OCI-LY7 (cell line): Measurements from ENCODE around the gene GPBAR1. TPM values are rescaled to one million over a fixed set of nuclear protein-coding genes. Genes with fewer than 3 reads are reported as not detected.

Source experiments
- BruUV-seq: library from RNA; stranded (reverse); fragments of 400-500 nt; replicated peaks from 2 replicates; lab custom pipeline; 2021; lab: Mats Ljungman, UMichigan
- CTCF ChIA-PET: fragments of 300-600 bp; sonication (Branson Sonifier 250); formaldehyde crosslinking; loops from one replicate; lab custom pipeline; 2022; ENCODE audit warnings: antibody characterized with exemption; ENCODE audit not compliant: unreplicated experiment; lab: Charles Lee
- POLR2A ChIA-PET: fragments of 300-600 bp; sonication (Branson Sonifier 250); formaldehyde crosslinking; loops from one replicate; lab custom pipeline; 2022; ENCODE audit warnings: antibody characterized with exemption; lab: Charles Lee
- DNase-seq: peaks from one replicate; pipeline ENCODE4 v3.0.0-alpha.2; 2015; ENCODE audit warnings: low spot score
- H2AFZ ChIP-seq: fragments of 200-600 bp; sonication (generic), shearing (Covaris generic); 2 replicates; pipeline ENCODE4 v1.6.1; 2014; ENCODE audit warnings: mild to moderate bottlenecking, antibody characterized with exemption, low read length, moderate library complexity
- H3K27ac ChIP-seq: fragments of 200-600 bp; sonication (generic); 2 replicates; pipeline ENCODE4 v1.5.1; 2014; ENCODE audit warnings: mixed run types, low read depth, mild to moderate bottlenecking, moderate library complexity, low read length, inconsistent platforms; ENCODE audit not compliant: poor library complexity, severe bottlenecking
- H3K36me3 ChIP-seq: fragments of 200-600 bp; sonication (generic); 2 replicates; pipeline ENCODE4 v1.6.1; 2014; ENCODE audit warnings: mild to moderate bottlenecking, antibody characterized with exemption, low read length, moderate library complexity, mixed read lengths; ENCODE audit not compliant: insufficient read depth
- H3K4me1 ChIP-seq: fragments of 200-600 bp; sonication (generic); 2 replicates; pipeline ENCODE4 v1.5.1; 2014; ENCODE audit warnings: mild to moderate bottlenecking, low read length; ENCODE audit not compliant: insufficient read depth, poor library complexity, severe bottlenecking
- H3K4me2 ChIP-seq: fragments of 200-600 bp; sonication (generic); 2 replicates; pipeline ENCODE4 v1.6.1; 2014; ENCODE audit warnings: mild to moderate bottlenecking, low read length
- H3K4me3 ChIP-seq: fragments of 200-600 bp; sonication (generic); 2 replicates; pipeline ENCODE4 v1.5.1; 2014; ENCODE audit warnings: mild to moderate bottlenecking, low read depth, low read length; ENCODE audit not compliant: poor library complexity, severe bottlenecking
- H3K79me2 ChIP-seq: fragments of 200-600 bp; sonication (generic); 2 replicates; pipeline ENCODE4 v1.6.1; 2016; ENCODE audit warnings: low read depth, mild to moderate bottlenecking, low read length, moderate library complexity, mixed read lengths; ENCODE audit not compliant: insufficient read depth
- H3K9me2 ChIP-seq: fragments of 200-600 bp; sonication (generic); 2 replicates; pipeline ENCODE4 v1.6.1; 2016; ENCODE audit warnings: mild to moderate bottlenecking, low read length, mixed read lengths; ENCODE audit not compliant: insufficient read depth
- H3K9me3 ChIP-seq: fragments of 200-600 bp; sonication (generic); 2 replicates; pipeline ENCODE4 v1.6.1; 2014; ENCODE audit warnings: mild to moderate bottlenecking, mixed run types, low read length, mixed read lengths
- H4K20me1 ChIP-seq: fragments of 200-600 bp; sonication (generic); 2 replicates; pipeline ENCODE4 v1.6.1; 2014; ENCODE audit warnings: mild to moderate bottlenecking, antibody characterized with exemption, low read length, moderate library complexity, mixed read lengths; ENCODE audit not compliant: insufficient read depth
- EZH2phosphoT487 ChIP-seq: fragments of 200-600 bp; sonication (generic); IDR thresholded peaks from 2 replicates; pipeline ENCODE4 v1.6.1; 2018; ENCODE audit warnings: low read depth, borderline replicate concordance, mild to moderate bottlenecking, mixed run types, antibody characterized with exemption, low read length, moderate library complexity, mixed read lengths
- intact Hi-C: fragments of 100-400 bp; cut with micrococcal nuclease; formaldehyde crosslinking; loops from one replicate; pipeline ENCODE4 v1.10.0; 2022; ENCODE audit not compliant: unreplicated experiment
- total RNA-seq, 2 experiments: library from RNA; depleted of rRNA in 1 of 2; stranded (reverse); fragments of >200 nt in 1 of 2; shearing (Covaris generic) in 1 of 2; gene quantifications; 2 replicates each; pipeline ENCODE4 v1.2.3, GENCODE V29; 2014 to 2022
- TF ChIP-seq, protein P1 (sequence below): fragments of 200-600 bp; sonication (generic); conservative IDR thresholded peaks from 2 replicates; pipeline ENCODE4 v1.5.1; 2014; ENCODE audit warnings: mild to moderate bottlenecking, antibody characterized with exemption, low read length, moderate library complexity, mixed read lengths

GPBAR1 gene
- total RNA-seq, 2 experiments from 2014 or later = 0.22 to 0.40 TPM

DNA sequence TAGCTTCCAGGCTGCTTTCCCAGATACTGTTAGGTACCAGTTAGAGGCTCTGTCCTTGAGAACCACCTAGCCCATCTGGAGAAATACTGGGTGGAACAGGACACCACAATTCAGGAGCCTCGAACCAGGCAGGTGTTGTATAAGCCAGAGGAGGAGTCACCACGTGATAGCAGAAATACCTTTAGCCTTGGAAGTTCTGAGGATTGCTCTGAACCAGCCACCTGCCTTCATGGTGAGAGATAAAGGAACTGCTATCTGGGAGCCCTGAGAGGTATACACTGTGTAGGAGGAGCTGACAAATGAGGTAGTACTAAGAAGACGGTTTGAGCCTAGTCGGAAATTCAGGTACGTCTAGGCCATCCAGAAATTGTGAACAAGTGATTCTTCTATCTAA is 7.6 kb upstream of the GPBAR1 start:
- ChIA-PET POLR2A (interaction anchor here (0.6 to 1.0 kb wide), 4 partner anchors 34 to 389 kb away, joined by 3 read pairs; no protein-coding TSS in a partner anchor), CTCF (no interaction called here)
- Histone ChIP-seq H3K4me2 (no peak overlapping the region), H3K9me2 (no peaks in the 10 kb centered on the region), H3K27ac (no peak overlapping the region), H3K9me3 (no peaks in the 10 kb centered on the region), H2AFZ (no peak overlapping the region), H3K36me3 (peaks cover 87% of the 10 kb centered on the region), H3K79me2 (no peaks in the 10 kb centered on the region), H4K20me1 (no peaks in the 10 kb centered on the region), H3K4me3 (no peak overlapping the region), H3K4me1 (peaks cover 11% of the 10 kb centered on the region)
- intact Hi-C loops = no loop called here
- no peak for TF ChIP-seq EZH2phosphoT487
- TF ChIP-seq, protein P1, sequence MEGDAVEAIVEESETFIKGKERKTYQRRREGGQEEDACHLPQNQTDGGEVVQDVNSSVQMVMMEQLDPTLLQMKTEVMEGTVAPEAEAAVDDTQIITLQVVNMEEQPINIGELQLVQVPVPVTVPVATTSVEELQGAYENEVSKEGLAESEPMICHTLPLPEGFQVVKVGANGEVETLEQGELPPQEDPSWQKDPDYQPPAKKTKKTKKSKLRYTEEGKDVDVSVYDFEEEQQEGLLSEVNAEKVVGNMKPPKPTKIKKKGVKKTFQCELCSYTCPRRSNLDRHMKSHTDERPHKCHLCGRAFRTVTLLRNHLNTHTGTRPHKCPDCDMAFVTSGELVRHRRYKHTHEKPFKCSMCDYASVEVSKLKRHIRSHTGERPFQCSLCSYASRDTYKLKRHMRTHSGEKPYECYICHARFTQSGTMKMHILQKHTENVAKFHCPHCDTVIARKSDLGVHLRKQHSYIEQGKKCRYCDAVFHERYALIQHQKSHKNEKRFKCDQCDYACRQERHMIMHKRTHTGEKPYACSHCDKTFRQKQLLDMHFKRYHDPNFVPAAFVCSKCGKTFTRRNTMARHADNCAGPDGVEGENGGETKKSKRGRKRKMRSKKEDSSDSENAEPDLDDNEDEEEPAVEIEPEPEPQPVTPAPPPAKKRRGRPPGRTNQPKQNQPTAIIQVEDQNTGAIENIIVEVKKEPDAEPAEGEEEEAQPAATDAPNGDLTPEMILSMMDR = no peak
- no peak for DNase-seq
- BruUV-seq = no TSS peak

GRCh38 chr2:218255446-218255845 is 5.4 kb upstream of the GPBAR1 start:
- no peak for TF ChIP-seq EZH2phosphoT487
- TF ChIP-seq, protein P1 = no peak
- Histone ChIP-seq H3K79me2 (no peaks in the 10 kb centered on the region), H3K4me3 (no peak overlapping the region), H3K4me1 (peaks cover 29% of the 10 kb centered on the region), H3K36me3 (peaks cover 65% of the 10 kb centered on the region), H3K9me3 (no peaks in the 10 kb centered on the region), H3K4me2 (no peak overlapping the region), H2AFZ (no peak overlapping the region), H3K27ac (no peak overlapping the region), H4K20me1 (no peaks in the 10 kb centered on the region), H3K9me2 (no peaks in the 10 kb centered on the region)
- ChIA-PET POLR2A (interaction anchor here (0.6 to 1.5 kb wide), 4 partner anchors 11 to 1169 kb away, joined by 3 to 7 read pairs (median 4); no protein-coding TSS in a partner anchor), CTCF (interaction anchor here (1.7 kb wide), 1 partner anchor 24 kb away, joined by 4 read pairs; no protein-coding TSS in a partner anchor)
- BruUV-seq = no TSS peak
- no peak for DNase-seq
- intact Hi-C loops = no loop called here
